ENCODE results near the gene COL13A1.

The COL13A1 gene

GRCh38 chr10:69847883-69848282, 46.2 kb downstream of the COL13A1 start:
- DNase-seq, result no peak

GRCh38 chr10:69848454-69848853, 46.7 kb downstream of the COL13A1 start:
- no peak for DNase-seq

- no peak for DNase-seq
These were observed 48.1 kb downstream of the COL13A1 start for GRCh38 chr10:69849825-69850224.

GRCh38 chr10:69850440-69850839, 48.7 kb downstream of the COL13A1 start:
- DNase-seq, result no peak

GRCh38 chr10:69851306-69851705, 49.6 kb downstream of the COL13A1 start:
- no peak for DNase-seq

- DNase-seq, result no peak
These were observed 51.4 kb downstream of the COL13A1 start for GRCh38 chr10:69853064-69853463.

GRCh38 chr10:69854511-69855345, 53.0 kb downstream of the COL13A1 start:
- no peak for DNase-seq

GRCh38 chr10:69855346-69856111, 53.8 kb downstream of the COL13A1 start:
- no peak for DNase-seq

- DNase-seq, result no peak
These were observed 55.0 kb downstream of the COL13A1 start for GRCh38 chr10:69856601-69857166.

- no peak for DNase-seq
These were observed 56.5 kb downstream of the COL13A1 start for GRCh38 chr10:69858201-69858600.

- DNase-seq, result no peak
These were observed 58.6 kb downstream of the COL13A1 start for GRCh38 chr10:69860271-69860670.

- DNase-seq, result no peak
These were observed 59.8 kb downstream of the COL13A1 start for GRCh38 chr10:69861251-69862240.

GRCh38 chr10:69862882-69863530, 61.3 kb downstream of the COL13A1 start:
- DNase-seq, result no peak

GRCh38 chr10:69863580-69863979, 61.9 kb downstream of the COL13A1 start:
- no peak for DNase-seq

- no peak for DNase-seq
These were observed 62.6 kb downstream of the COL13A1 start for GRCh38 chr10:69864321-69864720.

GRCh38 chr10:69865450-69865849, 63.7 kb downstream of the COL13A1 start:
- no peak for DNase-seq

GRCh38 chr10:69866246-69866687, 64.6 kb downstream of the COL13A1 start:
- no peak for DNase-seq

- DNase-seq, result no peak
These were observed 65.2 kb downstream of the COL13A1 start for GRCh38 chr10:69866688-69867461.

GRCh38 chr10:69867699-69868558, 66.2 kb downstream of the COL13A1 start:
- no peak for DNase-seq

GRCh38 chr10:69868821-69869220, 67.1 kb downstream of the COL13A1 start:
- no peak for DNase-seq

All from stimulated activated CD4-positive, alpha-beta T cell treated with anti-CD3 and anti-CD28 coated beads, Interleukin-15, amount 100 ng/mL, for 24 hours (primary cell).